SK-N-SH (cell line): Measurements from ENCODE around the gene AKAP6. TPM values are rescaled to one million over a fixed set of nuclear protein-coding genes. Genes with fewer than 3 reads are reported as not detected.

Experiments
- CTCF ChIA-PET: fragments of 300-600, 350-600 bp; formaldehyde crosslinking; extraction: SDS; loops from one replicate; lab custom pipeline; 2021; lab: Yijun Ruan, JAX
- POLR2A ChIA-PET: fragments of 350-600 bp; sonication (Branson Sonifier 250); formaldehyde crosslinking; extraction: SDS; loops from one replicate; lab custom pipeline; 2020; ENCODE audit warnings: antibody characterized with exemption, inconsistent platforms; lab: Yijun Ruan, JAX
- DNase-seq: peaks from one replicate; pipeline ENCODE4 v3.0.0; 2012
- H2AFZ ChIP-seq: fragments of 200-600 bp; sonication (generic); 2 replicates; pipeline ENCODE4 v1.8.1; 2016; ENCODE audit warnings: antibody characterized with exemption, mild to moderate bottlenecking, low read depth
- H3F3A ChIP-seq: fragments of 200-600 bp; sonication (generic); replicated peaks from 2 replicates; pipeline ENCODE3; 2016; ENCODE audit warnings: antibody characterized with exemption, mild to moderate bottlenecking; ENCODE audit not compliant: insufficient read depth
- H3K27ac ChIP-seq, 2 experiments: fragments of 200-500 bp in 1 of 2; fragments of 200-600 bp in 1 of 2; sonication (Bioruptor generic) in 1 of 2; sonication (generic), shearing (Covaris generic) in 1 of 2; 2 replicates each; pipeline versions ENCODE4 v1.5.1 to v1.6.1; 2014 to 2016; ENCODE audit warnings: low read depth in 2 of 2, inconsistent platforms in 1 of 2, low read length in 1 of 2, mild to moderate bottlenecking in 1 of 2, mixed read lengths in 1 of 2
- H3K27me3 ChIP-seq: fragments of 200-600 bp; sonication (generic), shearing (Covaris generic); 2 replicates; pipeline ENCODE4 v1.6.1; 2016; ENCODE audit warnings: mixed run types; ENCODE audit not compliant: insufficient read depth
- H3K36me3 ChIP-seq, 2 experiments: fragments of 200-500 bp in 1 of 2; fragments of 200-600 bp in 1 of 2; sonication (Bioruptor generic) in 1 of 2; sonication (generic) in 1 of 2; replicated peaks in 1 of 2; 2 replicates each; pipeline versions ENCODE3 to v1.5.1; 2014 to 2016; ENCODE audit warnings: low read length in 1 of 2, mild to moderate bottlenecking in 1 of 2; ENCODE audit not compliant: insufficient read depth in 2 of 2, control insufficient read depth in 1 of 2
- H3K4me1 ChIP-seq, 2 experiments: fragments of 200-500 bp in 1 of 2; fragments of 200-600 bp in 1 of 2; sonication (Bioruptor generic) in 1 of 2; sonication (generic), shearing (Covaris generic) in 1 of 2; 2 replicates each; pipeline versions ENCODE4 v1.5.1 to v1.6.1; 2014 to 2016; ENCODE audit warnings: low read depth in 1 of 2, low read length in 1 of 2, mixed run types in 1 of 2; ENCODE audit not compliant: insufficient read depth in 2 of 2, control insufficient read depth in 1 of 2
- H3K4me2 ChIP-seq: fragments of 200-600 bp; sonication (generic), shearing (Covaris generic); 2 replicates; pipeline ENCODE4 v1.6.1; 2017; ENCODE audit warnings: mixed run types
- H3K4me3 ChIP-seq, 2 experiments: fragments of 200-500 bp in 1 of 2; fragments of 200-600 bp in 1 of 2; sonication (Bioruptor generic) in 1 of 2; sonication (generic), shearing (Covaris generic) in 1 of 2; 2 replicates each; pipeline versions ENCODE4 v1.5.1 to v1.8.1; 2014 to 2016; ENCODE audit warnings: low read depth in 2 of 2, inconsistent platforms in 1 of 2, low read length in 1 of 2, mild to moderate bottlenecking in 1 of 2, mixed read lengths in 1 of 2, moderate library complexity in 1 of 2
- H3K79me2 ChIP-seq: fragments of 200-600 bp; sonication (generic); 2 replicates; pipeline ENCODE4 v1.8.1; 2017; ENCODE audit warnings: mild to moderate bottlenecking; ENCODE audit not compliant: insufficient read depth
- H3K9ac ChIP-seq: fragments of 200-600 bp; sonication (generic); 2 replicates; pipeline ENCODE4 v1.6.1; 2017; ENCODE audit warnings: mixed run types
- H3K9me2 ChIP-seq: fragments of 200-600 bp; sonication (generic); 2 replicates; pipeline ENCODE4 v1.6.1; 2017; ENCODE audit warnings: mixed run types
- H3K9me3 ChIP-seq: fragments of 200-600 bp; sonication (generic); 2 replicates; pipeline ENCODE4 v1.6.1; 2017; ENCODE audit warnings: mixed run types, mild to moderate bottlenecking, moderate library complexity
- H4K20me1 ChIP-seq: fragments of 200-600 bp; sonication (generic); 2 replicates; pipeline ENCODE4 v1.6.1; 2017; ENCODE audit warnings: mild to moderate bottlenecking, mixed run types; ENCODE audit not compliant: insufficient read depth
- CHD2 ChIP-seq: fragments of 150-350 bp; IDR thresholded peaks from 2 replicates; pipeline ENCODE4 v1.6.1; 2018; ENCODE audit warnings: low read length; ENCODE audit not compliant: partially characterized antibody
- CTCF ChIP-seq: fragments of 200-600 bp; sonication (generic); IDR thresholded peaks from 2 replicates; pipeline ENCODE4 v1.6.1; 2017; ENCODE audit warnings: antibody characterized with exemption, mild to moderate bottlenecking, moderate library complexity
- ELF1 ChIP-seq: IDR thresholded peaks from 2 replicates; pipeline ENCODE4 v1.4.0; 2012
- FOXJ3 ChIP-seq: sonication (generic); formaldehyde crosslinking; IDR thresholded peaks from 2 replicates; pipeline ENCODE4 v1.5.1; 2020; ENCODE audit warnings: mild to moderate bottlenecking, missing genetic modification reagents
- FOXM1 ChIP-seq: IDR thresholded peaks from 2 replicates; pipeline ENCODE4 v1.4.0; 2012; ENCODE audit warnings: low read depth, mild to moderate bottlenecking
- GABPA ChIP-seq: IDR thresholded peaks from 2 replicates; pipeline ENCODE4 v1.4.0; 2012; ENCODE audit warnings: low read depth, mild to moderate bottlenecking
- IRF3 ChIP-seq: fragments of 150-350 bp; IDR thresholded peaks from 2 replicates; pipeline ENCODE4 v1.6.1; 2016; ENCODE audit warnings: mild to moderate bottlenecking, low read depth, low read length
- MAX ChIP-seq: IDR thresholded peaks from 2 replicates; pipeline ENCODE4 v1.4.0; 2012; ENCODE audit warnings: low read depth
- NFIC ChIP-seq: IDR thresholded peaks from 2 replicates; pipeline ENCODE4 v1.4.0; 2012; ENCODE audit warnings: borderline replicate concordance
- PBX3 ChIP-seq: IDR thresholded peaks from 2 replicates; pipeline ENCODE4; 2012
- RCOR1 ChIP-seq: fragments of 150-350 bp; IDR thresholded peaks from 2 replicates; pipeline ENCODE4 v1.6.1; 2017; ENCODE audit warnings: antibody characterized with exemption, low read length
- RXRA ChIP-seq: IDR thresholded peaks from 2 replicates; pipeline ENCODE4 v1.4.0; 2012; ENCODE audit warnings: low read depth, mild to moderate bottlenecking, borderline replicate concordance
- TAF1 ChIP-seq: IDR thresholded peaks from 2 replicates; pipeline ENCODE4 v1.6.1; 2012; ENCODE audit warnings: low read depth, mild to moderate bottlenecking, low read length, moderate library complexity, borderline replicate concordance
- TCF12 ChIP-seq: IDR thresholded peaks from 2 replicates; pipeline ENCODE4 v1.4.0; 2012
- TEAD4 ChIP-seq: IDR thresholded peaks from 2 replicates; pipeline ENCODE4 v1.4.0; 2012; ENCODE audit warnings: mild to moderate bottlenecking, borderline replicate concordance; ENCODE audit not compliant: insufficient read depth
- USF1 ChIP-seq: IDR thresholded peaks from 2 replicates; pipeline ENCODE4 v1.4.0; 2012; ENCODE audit warnings: low read depth, borderline replicate concordance
- USF2 ChIP-seq: fragments of 150-350 bp; IDR thresholded peaks from 2 replicates; pipeline ENCODE4 v1.6.1; 2017; ENCODE audit warnings: antibody characterized with exemption, low read length, low read depth, borderline replicate concordance
- ZBTB33 ChIP-seq: IDR thresholded peaks from 2 replicates; pipeline ENCODE4 v1.4.0; 2012; ENCODE audit warnings: low read depth, borderline replicate concordance
- WGBS: methylation state at CpG from one replicate; pipeline ENCODE4 v1.1.6; 2017; ENCODE audit warnings: low lambda C conversion rate; 5-methylcytosine and 5-hydroxymethylcytosine counted together
- polyA plus RNA-seq, 3 experiments: library from polyadenylated mRNA; depleted of rRNA; stranded (reverse); fragments of >200 nt; gene quantifications; 2 replicates each; pipeline ENCODE4 v1.2.3, GENCODE V29; 2012

Gene AKAP6
- polyA plus RNA-seq, 1 of the 3 experiments (the other 2 are of a cell fraction) = 1.7 TPM

- no peak for DNase-seq
- Histone ChIP-seq H3K4me3 (no peak overlapping the region), H3K79me2 (no peaks in the 10 kb centered on the region), H3F3A (no peaks in the 10 kb centered on the region), H3K27me3 (no peaks in the 10 kb centered on the region), H2AFZ (no peak overlapping the region), H4K20me1 (no peaks in the 10 kb centered on the region), H3K9me2 (no peaks in the 10 kb centered on the region), H3K4me1 (0 out of 4 replicates have a peak, but pooled peaks cover 0 to 3% of the 10 kb centered on the region in 2 experiments), H3K9ac (no peak overlapping the region), H3K9me3 (no peaks in the 10 kb centered on the region; the same call in 1 of the 2 replicates), H3K27ac (no peak overlapping the region), H3K4me2 (no peak overlapping the region), H3K36me3 (peaks cover 0 to 16% of the 10 kb centered on the region in 2 experiments)
- TF ChIP-seq MAX = no peak
- TF ChIP-seq CHD2 = no peak
- TF ChIP-seq USF2 = no peak
- TF ChIP-seq FOXM1 = no peak
- TF ChIP-seq PBX3 = no peak
- TF ChIP-seq NFIC = no peak
- no peak for TF ChIP-seq IRF3
- no peak for TF ChIP-seq TAF1
- TF ChIP-seq USF1 = no peak
- TF ChIP-seq GABPA = no peak
- TF ChIP-seq CTCF = no peak
- no peak for TF ChIP-seq FOXJ3 (CRISPR knock-in tag)
- TF ChIP-seq RXRA = no peak
- TF ChIP-seq TCF12 = no peak
- TF ChIP-seq ELF1 = no peak
- no peak for TF ChIP-seq TEAD4
- TF ChIP-seq RCOR1 = no peak
- no peak for TF ChIP-seq ZBTB33
- ChIA-PET CTCF (no interaction called here), POLR2A (no interaction called here)
- WGBS = 92% methylated on average over 5 of the region's 5 CpGs
Observed at GRCh38 chr14:32584079-32584478, 255.0 kb downstream of the AKAP6 start.
